GM18861 (cell line): ENCODE results near the gene NAA60.

Experiments used
- ATAC-seq: cut with Tn5 transposase; IDR thresholded peaks from one replicate; pipeline ENCODE4 v1.9.1; 2021; ENCODE audit not compliant: unreplicated experiment

The NAA60 gene

GRCh38 chr16:3443108-3444031 is at the start of gene NAA60, which contains the start of gene ZNF597:
Gene NAA60 (plus strand): TSS chr16:3443680. CDS start chr16:3476228, 32,548 bp downstream.
Gene ZNF597 (minus strand): TSS chr16:3443504. CDS start chr16:3443153, 351 bp downstream.
- peak; percentile 87 for ATAC-seq

DNA sequence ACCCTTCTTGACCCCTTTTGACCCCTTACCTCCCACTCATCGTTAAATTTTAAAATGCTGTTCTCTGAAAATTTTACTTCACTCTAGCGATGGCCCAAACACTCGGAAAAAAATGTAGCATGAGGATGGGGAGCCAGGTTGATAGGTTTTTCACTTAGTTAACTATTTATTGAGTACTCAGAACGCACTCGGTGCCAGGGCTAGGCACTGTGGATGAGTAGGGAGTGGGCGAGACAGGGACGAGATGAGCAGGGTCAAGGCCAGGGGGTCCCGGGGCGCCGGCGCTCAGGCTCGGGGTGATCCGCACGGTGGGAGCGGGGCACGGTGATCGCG is 43.1 kb upstream of the NAA60 start:
- ATAC-seq: peak; percentile 20

DNA sequence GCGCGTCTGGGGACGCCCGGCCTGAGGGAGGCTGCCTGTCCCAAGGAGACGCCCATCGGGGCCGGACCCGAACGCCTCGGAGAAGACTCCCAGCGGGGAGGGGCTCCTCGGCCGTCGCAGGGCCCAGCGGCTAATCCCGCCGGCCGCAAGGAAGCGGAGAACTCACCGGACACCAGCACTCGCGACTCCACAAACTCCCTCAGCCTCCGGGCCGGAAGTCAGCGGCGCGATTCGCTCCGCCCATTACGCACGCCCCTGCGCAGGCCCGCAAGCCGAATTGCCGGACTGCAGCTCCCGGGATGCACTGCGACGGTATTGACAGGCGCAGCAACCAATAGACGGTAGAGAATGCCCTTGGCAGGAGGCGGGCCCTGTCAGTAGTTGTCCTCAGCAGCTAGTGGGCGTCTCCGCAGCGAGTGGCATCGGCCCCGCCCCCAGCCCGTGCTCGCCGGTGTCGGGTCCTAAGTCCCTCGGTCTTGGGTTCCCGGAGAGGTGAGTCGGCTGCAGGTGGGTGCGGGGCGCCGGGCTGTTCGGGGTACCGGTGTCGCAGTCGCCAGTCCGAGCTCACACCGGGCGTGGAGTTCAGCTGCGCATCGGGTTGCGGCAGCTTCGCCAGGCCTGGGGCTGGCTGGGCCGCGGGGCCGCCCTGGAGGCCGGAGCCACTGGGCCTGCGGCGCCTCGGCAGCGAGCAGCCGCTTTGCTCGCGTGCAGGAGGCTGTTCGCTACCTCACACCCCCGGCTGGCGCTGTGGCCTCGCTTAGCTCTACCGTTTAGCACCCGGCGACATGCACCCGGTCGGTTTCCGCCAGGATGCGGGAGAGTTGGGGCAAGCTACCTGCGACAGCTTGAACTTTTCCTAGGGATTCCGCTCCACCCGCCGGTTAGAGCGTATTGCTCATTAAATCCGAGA is 42.4 kb upstream of the NAA60 start, which contains the start of the genes ZNF174 and ZSCAN32:
Gene ZNF174, plus strand, starts transcription at position 437 of the 910 bp plus-strand sequence. CDS start 790 bp downstream, outside the sequence.
Gene ZSCAN32, minus strand, starts transcription at position 226 of the 910 bp plus-strand sequence. CDS start 3,447 bp downstream, outside the sequence.
- ATAC-seq: peak; percentile 94

DNA sequence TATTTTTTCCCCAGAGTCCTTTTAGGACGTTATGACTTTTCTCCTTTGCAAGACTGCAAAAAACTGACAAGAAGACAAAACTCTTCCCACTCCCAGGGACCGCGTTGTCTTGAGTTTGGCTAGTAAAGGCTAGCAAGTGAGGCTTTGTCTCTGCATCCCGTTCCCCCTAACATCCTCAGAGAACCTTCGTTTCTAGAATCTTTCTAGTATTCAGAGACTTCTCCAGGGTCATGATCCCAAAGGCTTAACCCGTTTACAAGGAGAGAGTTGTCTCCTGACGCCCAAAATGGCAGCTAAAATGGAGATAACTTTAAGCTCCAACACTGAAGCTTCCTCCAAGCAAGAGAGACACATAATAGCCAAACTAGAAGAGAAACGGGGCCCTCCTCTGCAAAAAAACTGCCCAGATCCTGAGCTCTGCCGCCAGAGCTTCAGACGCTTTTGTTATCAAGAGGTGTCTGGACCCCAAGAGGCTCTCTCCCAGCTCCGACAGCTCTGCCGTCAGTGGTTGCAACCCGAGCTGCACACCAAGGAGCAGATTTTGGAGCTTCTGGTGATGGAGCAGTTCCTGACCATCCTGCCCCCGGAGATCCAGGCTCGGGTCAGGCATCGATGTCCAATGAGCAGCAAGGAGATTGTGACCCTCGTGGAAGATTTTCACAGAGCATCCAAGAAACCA is 41.6 kb upstream of the NAA60 start:
- ATAC-seq: no peak

DNA sequence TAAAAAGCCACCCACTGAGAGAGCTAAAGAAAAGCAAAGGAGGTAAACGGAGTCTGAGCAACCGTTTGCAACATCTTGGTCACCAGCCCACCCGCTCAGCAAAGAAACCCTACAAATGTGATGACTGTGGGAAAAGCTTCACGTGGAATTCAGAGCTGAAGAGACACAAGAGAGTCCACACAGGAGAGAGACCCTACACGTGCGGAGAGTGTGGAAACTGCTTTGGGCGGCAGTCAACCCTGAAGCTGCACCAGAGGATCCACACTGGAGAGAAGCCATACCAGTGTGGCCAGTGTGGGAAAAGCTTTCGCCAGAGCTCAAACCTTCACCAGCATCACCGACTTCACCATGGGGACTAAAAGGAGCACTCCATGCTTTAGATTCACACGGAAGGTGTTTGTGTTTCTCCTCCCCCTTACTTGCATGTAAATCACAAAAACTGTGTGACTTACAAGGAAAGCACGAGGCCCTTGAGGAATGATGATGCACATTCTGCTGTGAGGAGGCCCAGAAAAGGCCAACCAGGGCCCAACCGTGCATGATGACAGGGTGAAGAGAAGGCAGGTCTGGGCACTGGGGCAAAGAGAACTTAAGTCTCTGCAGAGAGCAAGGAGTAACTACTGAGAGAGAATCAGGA is 34.8 kb upstream of the NAA60 start:
- ATAC-seq: no peak

GRCh38 chr16:3413730-3414379 is 29.6 kb upstream of the NAA60 start:
- no peak for ATAC-seq

DNA sequence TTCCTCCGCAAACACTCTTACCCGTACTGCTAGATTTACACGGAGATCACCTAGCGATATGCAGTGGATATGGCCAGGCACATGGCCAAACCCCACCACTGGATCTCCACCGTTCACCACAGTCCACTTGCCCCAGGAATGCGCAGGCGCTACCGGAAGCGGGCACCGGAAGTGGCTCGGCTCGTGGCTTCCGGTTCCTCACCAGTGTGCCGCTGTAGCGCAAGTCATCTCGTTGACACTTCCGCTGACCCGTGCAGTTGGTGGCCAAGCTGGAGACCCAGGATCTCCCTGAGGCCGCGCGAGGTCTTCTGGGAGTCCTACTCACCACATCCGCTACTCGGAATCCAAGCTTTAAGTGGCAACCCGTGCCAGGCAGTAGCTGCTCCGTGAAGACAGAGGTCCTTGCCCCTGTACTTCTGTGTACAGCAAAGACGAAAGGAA is 11.7 kb upstream of the NAA60 start:
- ATAC-seq: no peak

GRCh38 chr16:3434373-3434772 is 9.1 kb upstream of the NAA60 start:
- ATAC-seq: no peak

DNA sequence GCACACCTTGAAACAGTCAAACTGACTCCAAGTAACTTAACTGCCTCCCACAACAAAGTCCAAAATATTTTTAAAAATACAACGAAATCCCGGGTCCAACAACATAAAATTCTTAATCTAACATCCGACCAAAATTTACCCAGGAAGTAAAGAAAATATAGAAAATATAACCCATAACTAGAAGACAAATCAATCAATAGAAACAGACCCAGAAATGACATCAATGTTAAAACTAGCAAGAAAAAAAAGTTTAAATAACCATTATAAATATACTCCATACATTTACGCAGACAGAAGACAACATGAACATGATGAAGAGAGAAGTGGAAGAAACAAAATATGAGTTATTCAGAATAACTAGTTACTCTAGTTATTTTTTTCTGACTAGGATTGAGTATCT is 3.8 kb upstream of the NAA60 start:
- ATAC-seq: no peak

GRCh38 chr16:3444032-3444388 is 530 bp downstream of the NAA60 start:
- peak; percentile 15 for ATAC-seq

GRCh38 chr16:3454093-3454492 is 10.6 kb downstream of the NAA60 start:
- ATAC-seq: no peak

- ATAC-seq: no peak
These were observed 11.2 kb downstream of the NAA60 start for GRCh38 chr16:3454631-3455147.

- peak; percentile 56 for ATAC-seq
These were observed 14.2 kb downstream of the NAA60 start for GRCh38 chr16:3457434-3458252.

GRCh38 chr16:3458278-3458851 is 14.9 kb downstream of the NAA60 start:
- ATAC-seq: peak; percentile 9

- ATAC-seq: no peak
These were observed 15.4 kb downstream of the NAA60 start for GRCh38 chr16:3458852-3459361.

DNA sequence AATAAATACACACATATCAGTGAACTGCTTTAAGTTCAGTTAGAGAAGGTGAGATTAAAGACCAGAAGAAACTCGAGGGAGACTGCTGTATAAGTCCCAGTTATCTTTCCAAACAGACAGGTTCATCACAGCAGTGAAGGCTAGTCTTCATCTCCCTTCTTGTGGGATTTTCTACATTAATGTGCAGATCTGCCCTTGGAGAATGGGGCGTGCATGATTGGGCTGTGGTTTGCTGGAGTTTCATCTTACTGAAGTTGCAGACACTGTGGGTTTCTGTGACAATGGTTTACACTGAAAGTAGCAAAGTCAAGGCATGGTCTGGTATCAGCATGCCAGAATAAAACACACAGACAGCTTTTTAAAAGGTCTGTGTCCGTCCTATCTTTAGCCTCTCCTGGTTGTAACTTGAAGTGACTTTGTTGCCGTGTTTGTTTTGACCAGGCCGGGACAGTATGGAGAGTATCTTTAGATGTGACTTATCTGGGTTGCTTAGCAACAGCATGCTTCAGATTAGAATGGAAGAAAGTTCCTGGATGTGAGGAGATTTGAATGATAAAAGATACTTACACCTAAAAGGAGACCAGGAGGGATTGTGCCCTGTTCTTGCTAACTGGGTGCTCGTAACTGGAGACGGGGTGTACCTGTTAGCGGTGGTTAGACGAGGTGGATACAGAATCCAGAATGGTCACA is 16.1 kb downstream of the NAA60 start:
- ATAC-seq: no peak

GRCh38 chr16:3460121-3460520 is 16.6 kb downstream of the NAA60 start:
- no peak for ATAC-seq

DNA sequence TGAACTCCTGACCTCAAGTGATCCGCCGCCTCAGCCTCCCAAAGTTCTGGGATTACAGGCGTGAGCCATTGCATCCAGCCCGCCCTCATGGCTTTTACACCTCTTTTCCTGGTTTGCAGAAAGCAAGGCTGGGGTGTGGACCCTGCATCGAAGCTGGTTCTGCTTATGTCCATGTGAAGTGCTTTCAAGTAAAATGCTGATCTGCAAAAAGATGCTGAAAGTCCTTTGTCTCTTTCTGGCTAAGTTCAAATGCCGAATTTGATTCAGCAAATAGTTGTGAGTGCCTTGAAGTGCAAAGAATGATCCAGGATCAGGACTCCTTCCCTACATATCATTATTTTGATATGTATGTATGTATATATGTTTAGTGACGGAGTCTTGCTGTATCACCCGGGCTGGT is 17.1 kb downstream of the NAA60 start:
- no peak for ATAC-seq
